HuH-7.5 (cell line): Measurements from ENCODE around the gene NLGN2.
"Not testable (repeated sequence)": the region's sequence is repeated elsewhere in the genome, so short reads cannot be mapped to it uniquely, and the experiment has no call there.

Experiments
- DNase-seq: peaks from one replicate; pipeline ENCODE4 v3.0.0; 2011; ENCODE audit warnings: low spot score

Gene NLGN2

GRCh38 chr17:7407485-7408251 is at the start of gene NLGN2:
NLGN2 (plus strand) TSS chr17:7407845; CDS start chr17:7408256, 411 bp downstream.
- no peak for DNase-seq

- no peak for DNase-seq
Measured at GRCh38 chr17:7361906-7362305, 45.7 kb upstream of the NLGN2 start.

- DNase-seq: no peak
Measured at GRCh38 chr17:7363311-7363710, 44.3 kb upstream of the NLGN2 start.

- not testable (repeated sequence) for DNase-seq
Measured at GRCh38 chr17:7365963-7366362, 41.7 kb upstream of the NLGN2 start.

- DNase-seq: no peak
Measured at GRCh38 chr17:7367083-7367482, 40.6 kb upstream of the NLGN2 start.

GRCh38 chr17:7367918-7368598 is 39.6 kb upstream of the NLGN2 start:
- no peak for DNase-seq

GRCh38 chr17:7368599-7368994 is 39.0 kb upstream of the NLGN2 start:
- not testable (repeated sequence) for DNase-seq

- no peak for DNase-seq
Measured at GRCh38 chr17:7369825-7370224, 37.8 kb upstream of the NLGN2 start.

- no peak for DNase-seq
Measured at GRCh38 chr17:7370853-7371252, 36.8 kb upstream of the NLGN2 start.

GRCh38 chr17:7374353-7374752 is 33.3 kb upstream of the NLGN2 start:
- no peak for DNase-seq

GRCh38 chr17:7379134-7379533 is 28.5 kb upstream of the NLGN2 start:
- no peak for DNase-seq

GRCh38 chr17:7380321-7380720 is 27.3 kb upstream of the NLGN2 start:
- DNase-seq: no peak

- DNase-seq: peak; percentile 70
Measured at GRCh38 chr17:7380855-7381683, 26.6 kb upstream of the NLGN2 start, which contains the start of gene TNK1. TNK1 (plus strand) TSS chr17:7381089; CDS start chr17:7382927, 1,838 bp downstream.

- no peak for DNase-seq
Measured at GRCh38 chr17:7382901-7383300, 24.7 kb upstream of the NLGN2 start.

- DNase-seq: no peak
Measured at GRCh38 chr17:7383371-7383741, 24.3 kb upstream of the NLGN2 start.

- no peak for DNase-seq
Measured at GRCh38 chr17:7383742-7384488, 23.7 kb upstream of the NLGN2 start.

- no peak for DNase-seq
Measured at GRCh38 chr17:7384489-7385081, 23.1 kb upstream of the NLGN2 start.

GRCh38 chr17:7388856-7389255 is 18.8 kb upstream of the NLGN2 start:
- DNase-seq: no peak

GRCh38 chr17:7389924-7390910 is 17.4 kb upstream of the NLGN2 start:
- no peak for DNase-seq

- DNase-seq: no peak
Measured at GRCh38 chr17:7391307-7391706, 16.3 kb upstream of the NLGN2 start.
